ENCODE measurements around the gene CCDC107.
"Not testable (repeated sequence)": the region's sequence is repeated elsewhere in the genome, so short reads cannot be mapped to it uniquely, and the experiment has no call there.

The CCDC107 gene

GRCh38 chr9:35639225-35639624 lies 18.9 kb upstream of the CCDC107 start:
- not testable (repeated sequence) for DNase-seq

GRCh38 chr9:35639631-35640030 lies 18.5 kb upstream of the CCDC107 start:
- no peak for DNase-seq

DNA sequence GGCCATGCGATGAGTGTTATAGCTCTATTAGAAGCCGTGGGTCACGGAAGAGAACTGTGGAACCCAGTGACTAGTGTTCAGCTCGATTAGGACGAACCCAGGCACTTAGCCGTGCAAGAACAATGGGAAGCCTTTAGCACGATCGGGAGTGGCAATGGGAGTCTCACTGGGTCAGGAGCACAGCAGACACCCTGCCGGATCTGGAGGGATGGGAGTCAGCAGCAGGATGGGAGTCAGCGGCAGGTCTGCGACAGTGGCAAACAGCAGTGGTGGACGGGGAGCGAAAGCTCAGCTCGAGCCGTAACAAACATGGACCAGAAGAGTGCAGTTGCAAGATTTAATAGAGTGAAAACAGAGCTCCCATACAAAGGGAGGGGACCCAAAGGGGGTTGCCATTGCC lies 17.7 kb upstream of the CCDC107 start:
- DNase-seq: not testable (repeated sequence)

GRCh38 chr9:35641478-35641877 lies 16.6 kb upstream of the CCDC107 start:
- not testable (repeated sequence) for DNase-seq

GRCh38 chr9:35643046-35643445 lies 15.0 kb upstream of the CCDC107 start:
- no peak for DNase-seq

GRCh38 chr9:35645736-35646135 lies 12.4 kb upstream of the CCDC107 start:
- not testable (repeated sequence) for DNase-seq

DNA sequence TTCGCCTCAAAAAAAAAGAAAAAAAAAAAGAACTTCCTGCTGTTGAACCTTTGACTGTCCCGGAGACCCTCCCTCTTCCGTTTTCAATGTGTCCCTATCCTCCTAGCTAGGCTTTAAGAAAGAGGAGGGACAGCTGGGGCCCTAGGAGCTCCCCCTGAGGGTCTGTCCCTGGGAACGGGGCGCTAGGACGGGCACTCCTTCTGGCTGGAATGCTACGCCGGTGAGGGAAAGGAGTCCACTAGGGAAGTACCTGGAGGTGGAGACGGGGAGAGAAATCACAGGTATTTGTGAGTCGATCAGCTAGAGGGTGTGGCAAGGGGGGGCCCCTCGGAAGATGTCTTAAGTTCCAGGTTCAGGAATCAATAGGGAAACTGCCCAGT lies 11.9 kb upstream of the CCDC107 start:
- DNase-seq: no peak

- DNase-seq: peak; percentile 90
Observed at GRCh38 chr9:35646533-35647265, 11.4 kb upstream of the CCDC107 start.

GRCh38 chr9:35649431-35650340 lies 8.4 kb upstream of the CCDC107 start:
- DNase-seq: no peak

GRCh38 chr9:35650341-35651158 lies 7.5 kb upstream of the CCDC107 start, which contains the start of gene SIT1:
TSS of gene SIT1 (minus strand) at chr9:35650931. CDS start at chr9:35650853, 78 bp downstream.
- DNase-seq: no peak

DNA sequence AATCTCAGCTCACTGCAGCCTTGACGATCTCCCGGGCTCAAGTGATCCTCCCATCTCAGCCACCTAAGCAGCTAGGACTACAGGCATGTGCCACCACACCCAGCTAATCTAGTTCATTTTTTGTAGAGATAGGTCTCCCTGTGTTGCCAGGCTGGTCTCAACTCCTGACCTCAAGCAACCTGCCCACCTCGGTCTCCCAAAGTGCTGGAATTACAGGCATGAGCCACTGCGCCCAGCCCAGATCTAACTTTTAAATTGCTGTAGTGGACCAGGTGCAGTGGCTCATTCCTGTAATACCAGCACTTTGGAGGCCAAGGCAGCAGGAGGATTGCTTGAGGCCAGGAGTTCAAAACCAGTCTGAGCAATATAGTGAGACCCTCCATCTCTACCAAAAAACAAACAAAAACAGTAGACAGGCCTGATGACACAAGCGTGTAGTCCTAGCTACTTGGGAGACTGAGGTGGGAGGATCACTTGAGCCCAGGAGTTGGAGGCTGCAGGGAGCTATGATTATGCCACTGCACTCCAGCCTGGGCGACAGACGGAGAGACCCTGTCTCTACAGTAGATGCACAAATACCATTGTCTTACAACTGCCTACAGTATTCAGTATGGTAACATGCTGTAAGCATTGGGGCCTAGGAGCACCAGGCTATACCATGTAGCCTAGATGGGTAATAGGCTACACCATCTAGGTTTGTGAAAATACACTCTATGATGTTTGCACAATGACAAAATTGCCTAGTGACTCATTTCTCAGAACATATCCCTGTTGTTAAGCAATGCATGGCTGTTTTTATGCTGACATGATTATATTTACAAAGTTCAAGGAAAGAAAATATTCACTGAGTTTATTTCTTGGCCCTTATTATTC lies 5.9 kb upstream of the CCDC107 start:
- DNase-seq: peak; percentile 47

- DNase-seq: no peak
Observed at GRCh38 chr9:35652829-35653209, 5.3 kb upstream of the CCDC107 start.

- no peak for DNase-seq
Observed at GRCh38 chr9:35653611-35654010, 4.5 kb upstream of the CCDC107 start.

GRCh38 chr9:35656348-35656747 lies 1.7 kb upstream of the CCDC107 start:
- DNase-seq: no peak

- DNase-seq: no peak
Observed at GRCh38 chr9:35656831-35657545, 1.1 kb upstream of the CCDC107 start.

GRCh38 chr9:35657546-35658136 lies 451 bp upstream of the CCDC107 start, which contains the start of gene RMRP:
TSS of gene RMRP (minus strand) at chr9:35658019.
- DNase-seq: peak; percentile 100

DNA sequence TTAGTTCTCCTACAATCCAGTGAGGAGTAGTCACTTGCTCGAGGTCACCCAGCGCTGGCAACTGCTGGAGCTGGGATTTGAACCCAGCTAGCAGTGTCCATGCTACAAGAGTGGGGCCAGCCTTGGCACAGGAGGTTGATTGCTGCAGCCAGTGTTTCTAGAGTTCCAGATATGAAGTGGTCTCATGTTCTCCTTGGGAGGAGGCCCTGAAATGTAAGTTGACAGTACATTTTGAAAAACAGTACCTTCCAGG lies 802 bp downstream of the CCDC107 start:
- DNase-seq: peak; percentile 75

DNA sequence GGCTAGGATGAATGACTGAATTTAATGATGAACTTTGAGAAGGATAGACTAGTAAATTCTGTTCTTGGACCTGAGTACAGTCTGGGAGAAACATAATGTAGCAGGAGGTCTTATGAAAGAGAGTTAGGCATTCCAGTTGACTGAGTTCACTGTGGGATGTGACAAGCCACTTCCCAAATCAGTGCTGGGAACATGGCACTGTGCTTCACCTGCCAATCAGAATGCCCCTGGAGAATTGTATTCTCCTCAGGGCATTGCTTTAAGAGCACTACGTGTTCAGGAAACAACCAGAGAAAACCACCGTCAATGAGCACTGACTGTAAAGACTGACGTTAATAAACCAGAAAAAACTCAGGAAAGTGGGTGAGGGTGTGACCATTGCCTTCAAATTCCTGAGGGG lies 1.2 kb downstream of the CCDC107 start:
- peak; percentile 85 for DNase-seq

GRCh38 chr9:35660966-35661415 lies 2.9 kb downstream of the CCDC107 start:
- DNase-seq: peak; percentile 47

DNA sequence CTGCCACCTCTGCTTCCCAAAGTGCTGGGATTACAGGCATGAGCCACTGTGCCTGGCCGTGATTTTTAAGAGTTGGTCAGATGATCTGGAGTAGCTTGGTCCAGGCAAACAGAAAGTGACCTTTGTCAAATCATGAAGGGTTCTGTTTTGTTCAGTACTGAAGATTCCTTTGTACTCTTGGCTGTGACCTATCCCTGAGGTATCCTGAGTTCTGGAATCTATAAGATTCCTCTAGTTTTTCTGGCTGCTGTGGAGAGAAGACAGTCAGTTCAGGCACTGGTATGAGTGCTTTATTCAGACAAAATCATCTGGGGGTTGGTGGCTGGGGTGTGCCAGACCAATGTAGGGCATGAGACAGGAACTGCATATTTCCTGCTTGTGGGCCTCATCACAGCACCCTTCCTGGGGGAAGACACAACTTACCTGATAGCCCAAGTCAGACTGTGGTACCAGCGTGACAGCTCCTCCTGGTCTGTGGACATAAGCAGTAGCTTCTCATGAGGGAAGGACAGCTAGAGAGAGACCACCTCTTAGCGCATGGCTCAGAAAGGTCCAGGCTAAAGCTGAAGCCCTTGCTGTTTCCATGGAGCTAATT lies 3.8 kb downstream of the CCDC107 start:
- no peak for DNase-seq

DNA sequence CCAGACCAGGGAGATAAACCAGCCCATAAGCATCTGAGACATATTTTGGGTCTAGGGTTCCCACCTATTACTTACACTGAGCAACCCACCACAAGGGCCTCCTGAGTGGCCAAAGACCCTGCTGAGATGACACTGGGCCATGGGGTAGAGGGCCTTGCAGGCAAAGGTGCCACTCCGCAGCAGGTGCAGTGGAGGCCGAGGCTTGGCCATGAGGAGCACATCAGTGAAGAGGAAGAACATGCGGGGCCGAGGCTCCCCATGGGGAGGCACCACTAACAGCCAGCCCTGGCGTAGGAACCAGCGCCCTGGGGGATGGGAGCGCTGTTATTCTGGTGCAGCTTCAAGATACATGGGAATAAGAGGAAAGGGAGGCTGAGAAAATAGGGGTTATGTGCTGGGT lies 4.3 kb downstream of the CCDC107 start:
- DNase-seq: no peak

Data from EL (cell line).